Effector memory CD4-positive, alpha-beta T cell (primary cell): ENCODE results near the gene PRDM10.

Source experiments
- DNase-seq, 3 donors: peaks; one replicate each; pipeline ENCODE4 v3.0.0-alpha.2; 2020
- H3K27ac ChIP-seq: 2 replicates; pipeline ENCODE4 v1.7.0; 2013; ENCODE audit warnings: mild to moderate bottlenecking, low read length, moderate library complexity; ENCODE audit not compliant: insufficient read depth, poor library complexity, severe bottlenecking
- H3K27me3 ChIP-seq: replicated peaks from 2 replicates; pipeline ENCODE4 v1.7.0; 2013; ENCODE audit warnings: mild to moderate bottlenecking, low read length; ENCODE audit not compliant: insufficient read depth, control insufficient read depth, poor library complexity, severe bottlenecking
- H3K36me3 ChIP-seq: 2 replicates; pipeline ENCODE4 v1.7.0; 2013; ENCODE audit warnings: mild to moderate bottlenecking, low read length, moderate library complexity; ENCODE audit not compliant: control insufficient read depth, insufficient read depth
- H3K4me1 ChIP-seq: 2 replicates; pipeline ENCODE4 v1.7.0; 2013; ENCODE audit warnings: low read length, mild to moderate bottlenecking; ENCODE audit not compliant: control insufficient read depth, insufficient read depth, poor library complexity, severe bottlenecking
- H3K4me3 ChIP-seq: 2 replicates; pipeline ENCODE4 v1.7.0; 2013; ENCODE audit warnings: low read length, low read depth, mild to moderate bottlenecking; ENCODE audit not compliant: insufficient read depth, poor library complexity, severe bottlenecking
- H3K9me3 ChIP-seq: 2 replicates; pipeline ENCODE4 v1.7.0; 2013; ENCODE audit warnings: mild to moderate bottlenecking, low read length, moderate library complexity; ENCODE audit not compliant: control insufficient read depth

PRDM10 gene

DNA sequence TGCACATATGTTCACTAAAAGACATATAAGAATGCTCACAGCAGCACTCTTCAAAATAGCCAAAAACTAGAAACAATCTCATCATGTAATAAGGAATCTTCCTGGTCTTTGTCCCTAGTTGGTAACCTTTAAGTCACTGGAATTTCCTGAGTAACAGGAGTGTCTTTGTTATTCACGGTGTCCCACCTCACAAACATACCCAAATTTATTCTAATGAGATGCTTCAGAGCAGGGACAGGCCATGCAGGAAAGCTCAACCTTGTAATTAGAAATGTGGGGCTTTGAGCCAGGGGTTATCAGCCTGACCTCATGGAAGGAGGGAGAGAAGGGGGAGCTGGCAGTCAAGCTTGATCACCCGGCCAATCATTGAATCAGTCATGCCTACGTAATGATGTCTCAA is 66.9 kb downstream of the PRDM10 start:
- Histone ChIP-seq H3K36me3 (peaks cover 4% of the 10 kb centered on the region), H3K4me3 (no peak overlapping the region), H3K27ac (no peak overlapping the region), H3K9me3 (no peaks in the 10 kb centered on the region), H3K27me3 (no peaks in the 10 kb centered on the region), H3K4me1 (no peaks in the 10 kb centered on the region)
- DNase-seq = no peak

GRCh38 chr11:129933891-129934290 is 68.7 kb downstream of the PRDM10 start:
- Histone ChIP-seq H3K4me3 (no peak overlapping the region), H3K4me1 (no peaks in the 10 kb centered on the region), H3K27ac (no peak overlapping the region), H3K27me3 (no peaks in the 10 kb centered on the region), H3K9me3 (no peaks in the 10 kb centered on the region), H3K36me3 (peaks cover 11% of the 10 kb centered on the region)
- DNase-seq = no peak

DNA sequence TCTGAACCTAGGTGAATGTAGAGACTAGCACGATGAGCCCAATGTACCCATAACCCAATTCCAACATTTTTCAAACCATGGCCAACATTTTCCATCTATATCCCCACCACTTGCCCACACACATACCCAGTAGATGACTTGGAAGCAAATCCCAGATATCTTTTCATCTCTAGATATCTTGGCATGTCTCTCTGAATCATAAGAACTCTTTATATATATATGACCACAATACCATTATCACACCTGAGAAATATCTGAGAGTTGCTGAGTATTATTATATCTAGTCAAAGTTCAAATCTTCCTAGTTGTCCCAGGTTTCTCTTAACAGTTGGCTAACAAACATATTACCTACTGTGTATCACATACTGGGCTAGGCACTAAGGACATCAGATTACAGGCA is 69.4 kb downstream of the PRDM10 start:
- no peak overlapping the region for H3K4me3 ChIP-seq

DNA sequence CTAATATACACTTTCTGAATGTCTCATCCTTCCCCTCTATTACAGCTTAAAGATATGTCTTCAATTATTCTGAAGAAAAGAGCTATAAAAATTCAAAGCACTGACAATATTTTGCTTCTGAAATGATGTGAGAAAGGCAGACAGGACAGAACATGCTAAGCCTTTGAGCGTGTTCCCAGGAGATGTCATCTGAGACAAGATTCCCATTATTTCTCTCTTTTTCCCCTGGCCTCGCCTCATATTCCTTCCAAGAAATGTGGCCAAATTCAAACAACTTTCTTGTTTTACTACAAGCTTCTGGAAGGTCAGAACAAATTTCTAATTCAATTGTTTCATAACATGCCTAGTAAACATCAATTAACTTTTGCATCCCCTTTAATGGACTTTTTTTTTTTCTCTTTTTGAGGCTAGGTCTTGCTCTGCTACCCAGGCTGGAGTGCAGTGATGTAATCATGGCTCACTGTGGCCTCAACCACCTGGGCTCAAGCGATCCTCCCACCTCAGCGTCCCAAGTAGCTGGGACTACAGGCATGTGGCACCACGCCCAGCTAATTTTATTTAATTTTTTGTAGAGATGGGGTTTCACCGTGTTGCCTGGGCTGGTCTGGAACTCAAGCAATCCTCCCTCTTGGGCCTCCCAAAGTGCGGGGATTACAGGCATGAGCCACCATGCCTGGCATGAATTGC is 70.1 kb downstream of the PRDM10 start:
- Histone ChIP-seq H3K27me3 (no peaks in the 10 kb centered on the region), H3K4me3 (no peak overlapping the region), H3K9me3 (no peaks in the 10 kb centered on the region), H3K27ac (no peak overlapping the region), H3K36me3 (peaks cover 11% of the 10 kb centered on the region), H3K4me1 (no peaks in the 10 kb centered on the region)
- DNase-seq = no peak

More for the DNA sequence above, 69.4 kb downstream of the PRDM10 start:
- no peak for DNase-seq
- Histone ChIP-seq H3K36me3 (peaks cover 11% of the 10 kb centered on the region), H3K9me3 (no peaks in the 10 kb centered on the region), H3K27ac (no peak overlapping the region), H3K27me3 (no peaks in the 10 kb centered on the region), H3K4me1 (no peaks in the 10 kb centered on the region)

GRCh38 chr11:129930743-129931142 is 71.9 kb downstream of the PRDM10 start:
- DNase-seq = no peak
- no peak overlapping the region for H3K27ac ChIP-seq
- no peak overlapping the region for H3K4me3 ChIP-seq
- peaks cover 11% of the 10 kb centered on the region for H3K36me3 ChIP-seq
- H3K9me3 ChIP-seq = no peaks in the 10 kb centered on the region
- no peaks in the 10 kb centered on the region for H3K27me3 ChIP-seq
- H3K4me1 ChIP-seq = no peaks in the 10 kb centered on the region

DNA sequence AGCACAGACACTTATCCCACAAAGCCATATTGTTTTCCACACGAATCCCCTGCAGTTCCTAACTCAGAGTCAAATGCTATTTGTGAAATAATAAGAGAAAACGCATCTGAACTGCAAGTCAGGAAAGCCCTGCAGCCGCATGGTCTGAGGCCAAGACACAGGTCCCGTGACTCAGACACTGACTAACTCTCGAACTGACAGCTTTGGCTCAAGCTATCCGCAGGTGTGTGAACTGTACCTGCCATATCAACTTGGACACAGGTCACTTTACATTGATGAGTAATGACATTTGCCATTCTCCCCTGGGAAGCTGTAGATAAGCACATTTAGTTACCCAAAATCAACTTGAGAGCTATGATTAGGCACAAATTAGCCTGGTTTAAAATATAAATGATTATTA is 72.3 kb downstream of the PRDM10 start:
- Histone ChIP-seq H3K4me1 (no peaks in the 10 kb centered on the region), H3K27ac (no peak overlapping the region), H3K4me3 (no peak overlapping the region), H3K9me3 (no peaks in the 10 kb centered on the region), H3K27me3 (no peaks in the 10 kb centered on the region), H3K36me3 (peaks cover 11% of the 10 kb centered on the region)
- no peak for DNase-seq

DNA sequence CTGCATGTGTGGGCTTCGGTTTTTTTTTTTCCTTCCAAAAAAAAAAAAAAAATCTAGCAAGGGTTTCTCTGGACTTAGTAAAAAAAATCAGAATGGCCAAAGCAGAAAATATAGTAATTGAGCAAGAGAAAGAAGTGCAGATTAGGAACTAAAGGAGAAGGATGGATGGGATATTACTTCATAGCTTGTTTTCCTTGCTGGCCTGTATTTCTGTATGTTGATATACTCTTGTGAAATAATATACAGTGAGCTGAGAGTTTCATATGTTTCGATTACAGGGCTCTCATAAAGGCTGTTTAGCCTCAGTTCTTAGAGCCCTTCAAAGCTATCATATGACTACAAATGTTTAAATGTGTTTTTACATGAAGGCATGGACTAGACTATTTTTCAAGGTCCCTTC is 72.9 kb downstream of the PRDM10 start:
- Histone ChIP-seq H3K27ac (no peak overlapping the region), H3K27me3 (no peaks in the 10 kb centered on the region), H3K4me1 (no peaks in the 10 kb centered on the region), H3K9me3 (no peaks in the 10 kb centered on the region), H3K4me3 (no peak overlapping the region), H3K36me3 (peaks cover 16% of the 10 kb centered on the region)
- DNase-seq = no peak

- H3K4me3 ChIP-seq = no peak overlapping the region
- H3K4me1 ChIP-seq = no peaks in the 10 kb centered on the region
- H3K27me3 ChIP-seq = no peaks in the 10 kb centered on the region
- no peak overlapping the region for H3K27ac ChIP-seq
- no peaks in the 10 kb centered on the region for H3K9me3 ChIP-seq
- peaks cover 17% of the 10 kb centered on the region for H3K36me3 ChIP-seq
- no peak for DNase-seq
Measured at GRCh38 chr11:129928923-129929692, 73.5 kb downstream of the PRDM10 start.

DNA sequence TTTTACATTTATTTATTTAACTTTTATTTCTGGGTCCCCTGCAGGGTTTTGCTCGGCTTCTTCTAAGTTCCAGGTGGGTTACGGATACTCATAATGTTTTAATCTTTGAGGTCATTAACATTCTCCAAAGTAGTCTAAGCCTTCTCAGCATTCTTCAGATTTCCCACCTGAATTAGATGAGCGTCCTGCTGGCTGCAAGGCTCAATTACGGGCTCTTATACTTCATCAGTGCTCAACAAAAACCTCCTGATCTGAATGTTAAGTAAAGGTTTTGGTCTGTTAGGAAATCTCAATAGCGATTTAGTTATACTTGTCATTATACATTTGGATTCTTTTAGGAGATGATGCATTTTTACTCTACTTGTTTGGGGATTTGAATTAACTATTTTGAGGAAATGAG is 80.0 kb downstream of the PRDM10 start:
- Histone ChIP-seq H3K27ac (no peak overlapping the region), H3K36me3 (peaks cover 6% of the 10 kb centered on the region), H3K9me3 (no peaks in the 10 kb centered on the region), H3K4me3 (no peak overlapping the region), H3K27me3 (no peaks in the 10 kb centered on the region), H3K4me1 (peaks cover 6% of the 10 kb centered on the region)
- DNase-seq = no peak

- Histone ChIP-seq H3K27ac (no peak overlapping the region), H3K27me3 (no peaks in the 10 kb centered on the region), H3K9me3 (no peaks in the 10 kb centered on the region), H3K4me1 (peaks cover 5% of the 10 kb centered on the region), H3K4me3 (no peak overlapping the region), H3K36me3 (peaks cover 18% of the 10 kb centered on the region)
- no peak for DNase-seq
Measured at GRCh38 chr11:129918361-129918760, 84.3 kb downstream of the PRDM10 start.
